ENCODE results near the gene C1QTNF8.

The C1QTNF8 gene

GRCh38 chr16:1038932-1039331 is 57.1 kb downstream of the C1QTNF8 start:
- no peak for DNase-seq

All from NCI-H1694 treated with DMSO at 0.1 percent for 48 hours (cell line).